GM18507 (cell line): ENCODE results near the gene TBC1D25.
"Not testable (repeated sequence)": the region's sequence is repeated elsewhere in the genome, so short reads cannot be mapped to it uniquely, and the experiment has no call there.

Experiments used
- DNase-seq: peaks from one replicate; pipeline ENCODE4 v3.0.0; 2011; ENCODE audit warnings: low read depth; ENCODE audit not compliant: insufficient read length; ENCODE audit errors: extremely low spot score
- FAIRE-seq: peaks from 2 replicates; lab custom pipeline; 2011; peaks lifted over from hg19 to GRCh38; lab: Jason Lieb, UNC

TBC1D25 gene

GRCh38 chrX:48541140-48541814 lies 1.8 kb downstream of the TBC1D25 start:
- no peak for DNase-seq
- FAIRE-seq: peak; percentile 77

GRCh38 chrX:48548871-48549270 lies 9.4 kb downstream of the TBC1D25 start:
- peak; percentile 46 for FAIRE-seq
- no peak for DNase-seq

GRCh38 chrX:48555731-48556325 lies 16.3 kb downstream of the TBC1D25 start:
- peak; percentile 26 for FAIRE-seq
- DNase-seq: not testable (repeated sequence)

- DNase-seq (no peak), FAIRE-seq (no peak)
Observed at GRCh38 chrX:48558271-48558670, 18.8 kb downstream of the TBC1D25 start.

- no peak for DNase-seq
- no peak for FAIRE-seq
Observed at GRCh38 chrX:48559636-48560035, 20.1 kb downstream of the TBC1D25 start.

- no peak for FAIRE-seq
- DNase-seq: no peak
Observed at GRCh38 chrX:48560056-48560455, 20.5 kb downstream of the TBC1D25 start.

GRCh38 chrX:48560681-48561080 lies 21.2 kb downstream of the TBC1D25 start:
- FAIRE-seq (no peak), DNase-seq (no peak)

- DNase-seq: no peak
Observed at GRCh38 chrX:48569958-48570357, 30.4 kb downstream of the TBC1D25 start.

GRCh38 chrX:48573690-48574269 lies 34.3 kb downstream of the TBC1D25 start:
- DNase-seq (no peak), FAIRE-seq (peak; percentile 26)

More at GRCh38 chrX:48569958-48570357, 30.4 kb downstream of the TBC1D25 start:
- peak; percentile 79 for FAIRE-seq

- FAIRE-seq (peak; percentile 99), DNase-seq (no peak)
Observed at GRCh38 chrX:48574270-48575266, 35.1 kb downstream of the TBC1D25 start, which contains the start of gene RBM3. Gene RBM3 (plus strand): TSS chrX:48574484. CDS start chrX:48575181, 697 bp downstream.

GRCh38 chrX:48575642-48576041 lies 36.1 kb downstream of the TBC1D25 start:
- FAIRE-seq (no peak), DNase-seq (no peak)

GRCh38 chrX:48576108-48576507 lies 36.6 kb downstream of the TBC1D25 start:
- DNase-seq: no peak
- FAIRE-seq: no peak

- DNase-seq: no peak
- no peak for FAIRE-seq
Observed at GRCh38 chrX:48578661-48579128, 39.2 kb downstream of the TBC1D25 start.

- no peak for FAIRE-seq
- no peak for DNase-seq
Observed at GRCh38 chrX:48579259-48579658, 39.7 kb downstream of the TBC1D25 start.

- DNase-seq (no peak), FAIRE-seq (no peak)
Observed at GRCh38 chrX:48580662-48581061, 41.1 kb downstream of the TBC1D25 start.

GRCh38 chrX:48584698-48585097 lies 45.2 kb downstream of the TBC1D25 start:
- FAIRE-seq (no peak), DNase-seq (no peak)

GRCh38 chrX:48589482-48590162 lies 50.1 kb downstream of the TBC1D25 start:
- FAIRE-seq (no peak), DNase-seq (no peak)

GRCh38 chrX:48590203-48591103 lies 50.9 kb downstream of the TBC1D25 start:
- no peak for FAIRE-seq

More at GRCh38 chrX:48590203-48591103, 50.9 kb downstream of the TBC1D25 start:
- DNase-seq: no peak
